Testis (tissue), 3 donors: ENCODE data around the gene DBF4B. TPM values are rescaled to one million over a fixed set of nuclear protein-coding genes. Genes with fewer than 3 reads are reported as not detected.

Source experiments
- DNase-seq: peaks from one replicate; pipeline ENCODE4 v3.0.0-alpha.2; 2019
- H3K27ac ChIP-seq, 2 donors: fragments of 200-600 bp; sonication (generic); one replicate each; pipeline ENCODE4 v1.5.1; 2019
- H3K27me3 ChIP-seq: fragments of 200-600 bp; sonication (generic); one replicate; pipeline ENCODE4 v1.5.1; 2019
- H3K36me3 ChIP-seq: fragments of 200-600 bp; sonication (generic); one replicate; pipeline ENCODE4 v1.5.1; 2017; ENCODE audit warnings: low read depth; ENCODE audit errors: missing control alignments
- H3K4me1 ChIP-seq: fragments of 200-600 bp; sonication (generic); one replicate; pipeline ENCODE4 v1.5.1; 2019
- H3K4me3 ChIP-seq, 2 donors: fragments of 200-600 bp; sonication (generic); one replicate each; pipeline ENCODE4 v1.5.1; 2017 to 2019
- H3K9me3 ChIP-seq: fragments of 200-600 bp; sonication (generic); one replicate; pipeline ENCODE4 v1.5.1; 2017
- POLR2A ChIP-seq: fragments of 450-650 bp; IDR thresholded peaks from one replicate; pipeline ENCODE4 v1.6.1; 2017; ENCODE audit warnings: antibody characterized with exemption, mild to moderate bottlenecking, moderate library complexity
- WGBS, 2 donors: methylation state at CpG; one replicate each; pipeline ENCODE4 v1.1.5; 2018; 5-methylcytosine and 5-hydroxymethylcytosine counted together
- intact Hi-C: fragments of 100-400 bp; cut with DNase I; formaldehyde crosslinking; loops from one replicate; pipeline ENCODE4 v1.15.1; 2023; ENCODE audit warnings: low total_unique reads
- polyA plus RNA-seq: library from polyadenylated mRNA; stranded (reverse); fragments of 350-450 nt; fragmentation: Illumina TruSeq; extraction: RNeasy Lipid Tissue Mini Kit (QIAGEN cat#74804); gene quantifications from one replicate; pipeline ENCODE4 v1.2.3, GENCODE V29; 2014; ENCODE audit warnings: low read depth, low replicate concordance; ENCODE audit not compliant: insufficient read depth
- total RNA-seq, 2 donors: library from RNA; depleted of rRNA; stranded (reverse); fragments of >200 nt; gene quantifications; one replicate each; pipeline ENCODE4 v1.2.3, GENCODE V29; 2016
- TF ChIP-seq, protein P1 (sequence below), 3 experiments: fragments of 450-650 bp in 2 of 3; fragments of 200-600 bp in 1 of 3; sonication (generic) in 1 of 3; IDR thresholded peaks; one replicate each; pipeline ENCODE4 v1.5.1; 2016 to 2019; ENCODE audit warnings: antibody characterized with exemption in 3 of 3, mild to moderate bottlenecking in 2 of 3, moderate library complexity in 1 of 3

The DBF4B gene
- total and polyA plus RNA-seq, 3 donors from 2014 or later: 47.3 to 55.1 (median 50.2) TPM

DNA sequence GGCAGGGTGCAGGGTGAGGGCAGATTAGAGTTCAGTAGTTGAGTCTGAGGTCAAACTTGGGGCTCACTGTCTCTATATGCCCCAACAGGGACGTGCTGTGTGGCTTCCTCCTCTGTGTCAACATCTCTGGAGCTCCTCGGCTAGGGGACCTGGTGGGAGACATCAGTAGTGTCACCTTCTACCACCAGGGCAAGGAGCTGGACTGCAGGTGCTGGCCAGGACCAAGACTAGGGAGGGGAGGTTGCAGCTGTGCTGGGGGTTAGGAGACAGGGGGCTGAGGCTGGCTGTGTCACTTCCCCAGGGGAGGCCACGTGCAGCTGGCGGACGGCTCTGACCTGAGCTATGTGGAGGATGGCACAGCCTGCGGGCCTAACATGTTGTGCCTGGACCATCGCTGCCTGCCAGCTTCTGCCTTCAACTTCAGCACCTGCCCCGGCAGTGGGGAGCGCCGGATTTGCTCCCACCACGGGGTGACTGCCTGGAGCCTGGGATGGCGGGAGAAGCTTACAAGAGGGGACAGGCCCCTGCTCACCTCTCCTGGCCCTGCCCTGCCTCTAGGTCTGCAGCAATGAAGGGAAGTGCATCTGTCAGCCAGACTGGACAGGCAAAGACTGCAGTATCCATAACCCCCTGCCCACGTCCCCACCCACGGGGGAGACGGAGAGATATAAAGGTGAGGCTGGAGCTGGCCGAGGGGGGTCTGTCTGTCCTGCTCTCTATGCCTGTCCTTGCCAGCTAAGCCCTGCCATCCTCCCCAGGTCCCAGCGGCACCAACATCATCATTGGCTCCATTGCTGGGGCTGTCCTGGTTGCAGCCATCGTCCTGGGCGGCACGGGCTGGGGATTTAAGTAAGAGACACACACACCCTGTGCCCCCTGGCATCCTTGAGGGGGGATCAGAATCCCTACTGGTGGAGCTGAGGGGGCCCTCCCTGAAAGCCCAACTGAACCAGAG lies 69.2 kb downstream of the DBF4B start:
- Histone ChIP-seq H3K27me3 (no peaks in the 10 kb centered on the region), H3K36me3 (no peaks in the 10 kb centered on the region), H3K9me3 (no peaks in the 10 kb centered on the region), H3K4me3 (no peak overlapping the region), H3K4me1 (peaks cover 16% of the 10 kb centered on the region), H3K27ac (no peak overlapping the region)
- no peak for DNase-seq
- TF ChIP-seq, protein P1, sequence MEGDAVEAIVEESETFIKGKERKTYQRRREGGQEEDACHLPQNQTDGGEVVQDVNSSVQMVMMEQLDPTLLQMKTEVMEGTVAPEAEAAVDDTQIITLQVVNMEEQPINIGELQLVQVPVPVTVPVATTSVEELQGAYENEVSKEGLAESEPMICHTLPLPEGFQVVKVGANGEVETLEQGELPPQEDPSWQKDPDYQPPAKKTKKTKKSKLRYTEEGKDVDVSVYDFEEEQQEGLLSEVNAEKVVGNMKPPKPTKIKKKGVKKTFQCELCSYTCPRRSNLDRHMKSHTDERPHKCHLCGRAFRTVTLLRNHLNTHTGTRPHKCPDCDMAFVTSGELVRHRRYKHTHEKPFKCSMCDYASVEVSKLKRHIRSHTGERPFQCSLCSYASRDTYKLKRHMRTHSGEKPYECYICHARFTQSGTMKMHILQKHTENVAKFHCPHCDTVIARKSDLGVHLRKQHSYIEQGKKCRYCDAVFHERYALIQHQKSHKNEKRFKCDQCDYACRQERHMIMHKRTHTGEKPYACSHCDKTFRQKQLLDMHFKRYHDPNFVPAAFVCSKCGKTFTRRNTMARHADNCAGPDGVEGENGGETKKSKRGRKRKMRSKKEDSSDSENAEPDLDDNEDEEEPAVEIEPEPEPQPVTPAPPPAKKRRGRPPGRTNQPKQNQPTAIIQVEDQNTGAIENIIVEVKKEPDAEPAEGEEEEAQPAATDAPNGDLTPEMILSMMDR (IDR thresholded peaks at IDR 0.05): no peak
- TF ChIP-seq POLR2A: no peak
- 84% methylated on average over 3 to 20 of the region's 20 CpGs for WGBS, 2 donors
- intact Hi-C loops: loop anchor here (5.0 to 10.0 kb wide), 3 partner anchors 85 to 347 kb away; no protein-coding TSS in a partner anchor

DNA sequence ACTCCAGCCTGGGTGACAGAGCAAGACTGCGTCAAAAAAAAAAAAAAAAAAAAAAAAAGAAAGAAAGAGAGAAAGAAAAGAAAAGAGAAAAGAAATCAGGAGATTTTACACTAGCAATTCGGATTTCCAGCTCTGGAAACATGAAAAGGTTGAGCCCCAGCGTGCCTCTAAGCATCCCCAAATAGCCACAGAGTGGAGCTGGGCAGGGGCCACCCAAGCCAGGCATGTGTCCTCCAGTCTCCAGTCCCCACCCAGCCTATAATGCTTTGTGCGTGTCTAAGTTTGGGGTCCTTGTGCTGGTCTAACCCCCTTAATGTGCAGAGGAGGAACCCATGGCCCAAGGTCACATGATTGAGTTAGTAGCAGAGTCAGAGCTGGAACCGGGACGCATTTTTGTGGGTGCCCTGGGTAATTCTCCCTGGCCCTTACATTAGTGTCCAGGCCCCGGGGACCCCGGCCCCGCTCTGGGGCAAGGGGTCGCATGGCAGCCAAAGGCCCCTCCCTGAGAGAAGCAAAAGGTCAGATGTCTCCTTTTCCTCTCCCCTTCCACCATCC lies 70.3 kb downstream of the DBF4B start:
- H3K36me3 ChIP-seq: no peaks in the 10 kb centered on the region
- H3K27ac ChIP-seq: no peak overlapping the region
- no peaks in the 10 kb centered on the region for H3K9me3 ChIP-seq
- intact Hi-C loops: loop anchor here (5.0 to 10.0 kb wide), 3 partner anchors 84 to 346 kb away; no protein-coding TSS in a partner anchor
- H3K4me1 ChIP-seq: peaks cover 16% of the 10 kb centered on the region
- DNase-seq: no peak
- TF ChIP-seq, protein P1 (IDR thresholded peaks at IDR 0.05): no peak
- no peak for TF ChIP-seq POLR2A
- WGBS, 2 donors: 42 to 50% methylated on average over 10 of the region's 10 CpGs
- no peaks in the 10 kb centered on the region for H3K27me3 ChIP-seq
- H3K4me3 ChIP-seq: no peak overlapping the region

GRCh38 chr17:44779211-44780025 lies 71.0 kb downstream of the DBF4B start:
- 42 to 64% methylated on average over 13 to 36 of the region's 36 CpGs for WGBS, 2 donors
- Histone ChIP-seq H3K36me3 (no peaks in the 10 kb centered on the region), H3K4me3 (no peak overlapping the region), H3K9me3 (no peaks in the 10 kb centered on the region), H3K27me3 (no peaks in the 10 kb centered on the region), H3K4me1 (peaks cover 16% of the 10 kb centered on the region), H3K27ac (no peak overlapping the region)
- TF ChIP-seq POLR2A: no peak
- TF ChIP-seq, protein P1 (IDR thresholded peaks at IDR 0.05): peak; percentile 75 to 81 (median 81)
- intact Hi-C loops: loop anchor here (5.0 to 10.0 kb wide), 3 partner anchors 83 to 345 kb away; no protein-coding TSS in a partner anchor
- peak; percentile 83 for DNase-seq

- 88 to 90% methylated on average over 12 of the region's 12 CpGs for WGBS, 2 donors
- Histone ChIP-seq H3K9me3 (no peaks in the 10 kb centered on the region), H3K4me1 (peaks cover 16% of the 10 kb centered on the region), H3K4me3 (no peak overlapping the region), H3K27ac (no peak overlapping the region), H3K27me3 (no peaks in the 10 kb centered on the region), H3K36me3 (no peaks in the 10 kb centered on the region)
- DNase-seq: no peak
- TF ChIP-seq POLR2A: no peak
- TF ChIP-seq, protein P1 (IDR thresholded peaks at IDR 0.05): no peak
- intact Hi-C loops: no loop called here
Measured at GRCh38 chr17:44780161-44780560, 71.7 kb downstream of the DBF4B start.
